T-cell (primary cell): ENCODE data around the gene PPM1M. TPM values are rescaled to one million over a fixed set of nuclear protein-coding genes. Genes with fewer than 3 reads are reported as not detected.

Experiments
- ATAC-seq, 4 experiments: fragments of 200-7000 bp in 3 of 4; fragments of 150-1000 bp in 1 of 4; cut with Tn5 transposase; replicated peaks in 1 of 4; 1 replicate in 3 of 4; 2 replicates in 1 of 4; pipeline ENCODE4 v1.10.0; 2021; ENCODE audit warnings: moderate library complexity in 3 of 4, mild to moderate bottlenecking in 2 of 4, moderate number of reproducible peaks in 1 of 4
- CTCF ChIA-PET, 2 donors: fragments of 300-600 bp; sonication (Branson Sonifier 250); formaldehyde crosslinking; loops; one replicate each; lab custom pipeline; 2022; ENCODE audit warnings: antibody characterized with exemption in 2 of 2; lab: Charles Lee
- POLR2A ChIA-PET, 2 donors: fragments of 300-600 bp; sonication (Branson Sonifier 250); formaldehyde crosslinking; loops; one replicate each; lab custom pipeline; 2022; ENCODE audit warnings: antibody characterized with exemption in 2 of 2; lab: Charles Lee
- DNase-seq, 35 experiments: peaks; one replicate each; pipeline versions ENCODE4 v3.0.0 to v3.0.0-alpha.2; 2013 to 2023
- H3K27ac ChIP-seq: one replicate; pipeline ENCODE4 v1.5.1; 2013; ENCODE audit warnings: low read length
- H3K27me3 ChIP-seq, 2 experiments: replicated peaks in 1 of 2; 1 replicate in 1 of 2; 2 replicates in 1 of 2; pipeline versions ENCODE4 v1.6.1 to v1.7.0; 2013; ENCODE audit warnings: low read length in 1 of 2, mixed read lengths in 1 of 2; ENCODE audit not compliant: control insufficient read depth in 2 of 2, insufficient read depth in 2 of 2; ENCODE audit errors: extremely low read depth in 1 of 2
- H3K36me3 ChIP-seq, 2 donors: 1 replicate in 1 of 2; 2 replicates in 1 of 2; pipeline versions ENCODE4 v1.6.1 to v1.7.0; 2013; ENCODE audit warnings: low read length in 1 of 2; ENCODE audit not compliant: control insufficient read depth in 2 of 2, insufficient read depth in 1 of 2; ENCODE audit errors: extremely low read depth in 1 of 2
- H3K4me1 ChIP-seq, 2 experiments: 1 replicate in 1 of 2; 2 replicates in 1 of 2; pipeline versions ENCODE4 v1.6.1 to v1.7.0; 2013; ENCODE audit warnings: low read length in 2 of 2, mixed read lengths in 1 of 2; ENCODE audit not compliant: insufficient read depth in 2 of 2, control insufficient read depth in 1 of 2; ENCODE audit errors: extremely low read depth in 1 of 2
- H3K4me3 ChIP-seq, 2 donors: 1 replicate in 1 of 2; 2 replicates in 1 of 2; pipeline versions ENCODE4 v1.5.1 to v1.7.0; 2013; ENCODE audit warnings: mild to moderate bottlenecking in 2 of 2, low read length in 1 of 2, moderate library complexity in 1 of 2; ENCODE audit not compliant: control insufficient read depth in 1 of 2; ENCODE audit errors: extremely low read depth in 1 of 2
- H3K9me3 ChIP-seq: 2 replicates; pipeline ENCODE4 v1.7.0; 2013
- H3K27ac Mint-ChIP-seq, 2 donors: one replicate each; pipeline ENCODE4 v1.8.0; 2020 to 2021; ENCODE audit warnings: mild to moderate bottlenecking in 2 of 2, mixed read lengths in 2 of 2
- H3K27me3 Mint-ChIP-seq, 2 donors: one replicate each; pipeline ENCODE4 v1.8.0; 2021 to 2022; ENCODE audit warnings: mixed read lengths in 2 of 2
- H3K36me3 Mint-ChIP-seq: one replicate; pipeline ENCODE4 v1.8.0; 2021; ENCODE audit warnings: mixed read lengths
- H3K4me1 Mint-ChIP-seq, 3 donors: one replicate each; pipeline ENCODE4 v1.8.0; 2020 to 2022; ENCODE audit warnings: mixed read lengths in 3 of 3, mild to moderate bottlenecking in 1 of 3
- H3K4me3 Mint-ChIP-seq, 3 donors: one replicate each; pipeline ENCODE4 v1.8.0; 2020 to 2022; ENCODE audit warnings: mild to moderate bottlenecking in 3 of 3, mixed read lengths in 3 of 3, moderate library complexity in 3 of 3
- H3K9me3 Mint-ChIP-seq, 3 donors: one replicate each; pipeline ENCODE4 v1.8.0; 2020 to 2022; ENCODE audit warnings: mixed read lengths in 3 of 3
- WGBS: methylation state at CpG from one replicate; pipeline ENCODE4 v1.1.5; 2013; ENCODE audit warnings: missing lambda C conversion rate; ENCODE audit not compliant: insufficient coverage; 5-methylcytosine and 5-hydroxymethylcytosine counted together
- total RNA-seq, 35 experiments: library from RNA in 6 of 35; stranded (reverse) in 6 of 35; fragments of 120-200 nt in 1 of 35; gene quantifications; one replicate each; pipeline versions ENCODE4 v1.2.1 to v1.2.4 and lab custom pipeline; 2013 to 2026

PPM1M gene
- total RNA-seq, 5 donors from 2014 or later (not counting 1 experiment from before 2014, with no cell fraction given) = 63.4 to 78.1 (median 73.4) TPM

DNA sequence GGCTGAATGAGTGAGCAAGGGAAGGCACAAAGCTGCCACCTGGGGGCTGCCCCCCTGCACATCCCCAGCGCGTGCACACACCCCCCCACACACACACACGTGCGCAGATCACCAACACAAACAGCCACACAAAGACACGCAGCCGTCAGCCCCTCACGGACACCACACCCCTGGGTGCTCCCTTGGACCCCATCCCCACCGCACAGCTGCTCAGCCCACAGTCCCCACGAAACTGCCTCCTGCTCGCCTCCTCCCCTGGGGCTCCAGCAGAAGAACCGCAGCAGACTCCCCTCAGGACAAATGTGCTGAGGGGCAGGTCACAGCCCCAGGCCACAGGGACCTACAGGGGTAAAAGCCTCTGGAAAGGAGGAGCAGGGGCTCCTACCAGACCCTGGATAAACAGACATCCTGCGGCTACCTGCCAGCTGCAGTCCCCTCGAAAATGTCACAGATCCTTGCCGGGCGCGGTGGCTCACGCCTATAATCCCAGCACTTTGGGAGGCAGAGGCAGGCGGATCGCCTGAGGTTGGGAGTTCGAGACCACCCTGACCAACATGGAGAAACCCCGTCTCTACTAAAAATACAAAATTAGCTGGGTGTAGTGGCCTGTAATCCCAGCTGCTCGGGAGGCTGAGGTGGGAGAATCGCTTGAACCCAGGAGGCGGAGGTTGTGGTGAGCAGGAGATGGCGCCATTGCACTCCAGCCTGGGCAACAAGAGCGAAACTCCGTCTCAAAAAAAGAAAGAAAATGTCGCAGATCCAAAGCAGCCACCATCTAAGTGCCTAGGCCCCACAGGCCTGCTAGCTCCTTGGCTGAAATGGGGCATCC, 13.1 kb upstream of the PPM1M start:
- ChIA-PET CTCF (interaction anchor here (0.6 to 3.4 kb wide), 6 partner anchors 12 to 870 kb away, joined by 3 to 36 read pairs (median 6); partner anchors contain the start of gene WDR82 (in 1 of the 2)), POLR2A (interaction anchor here in 1 of 2 donors (1.1 kb wide), 1 partner anchor 107 kb away, joined by 3 read pairs; no protein-coding TSS in a partner anchor)
- Mint-ChIP-seq H3K4me3 (peak overlapping the region in 1 of 3 donors; percentile 55), H3K9me3 (no peaks in the 10 kb centered on the region), H3K4me1 (peaks cover 53 to 65% (median 61%) of the 10 kb centered on the region in 3 donors), H3K27ac (peak overlapping the region; percentile 34 to 55), H3K36me3 (peaks cover 26% of the 10 kb centered on the region), H3K27me3 (no peaks in the 10 kb centered on the region)
- Histone ChIP-seq H3K27ac (peak overlapping the region; percentile 34), H3K4me3 (no peak overlapping the region), H3K9me3 (no peaks in the 10 kb centered on the region), H3K4me1 (peaks cover 19 to 67% of the 10 kb centered on the region in 2 experiments), H3K27me3 (no peaks in the 10 kb centered on the region), H3K36me3 (peaks cover 14 to 81% of the 10 kb centered on the region in 2 donors)
- 77% methylated on average over 20 of the region's 28 CpGs for WGBS
- ATAC-seq = peak in 1 of 4 experiments; percentile 28
- peak in 9 of 35 experiments; percentile 30 to 58 (median 42) for DNase-seq

DNA sequence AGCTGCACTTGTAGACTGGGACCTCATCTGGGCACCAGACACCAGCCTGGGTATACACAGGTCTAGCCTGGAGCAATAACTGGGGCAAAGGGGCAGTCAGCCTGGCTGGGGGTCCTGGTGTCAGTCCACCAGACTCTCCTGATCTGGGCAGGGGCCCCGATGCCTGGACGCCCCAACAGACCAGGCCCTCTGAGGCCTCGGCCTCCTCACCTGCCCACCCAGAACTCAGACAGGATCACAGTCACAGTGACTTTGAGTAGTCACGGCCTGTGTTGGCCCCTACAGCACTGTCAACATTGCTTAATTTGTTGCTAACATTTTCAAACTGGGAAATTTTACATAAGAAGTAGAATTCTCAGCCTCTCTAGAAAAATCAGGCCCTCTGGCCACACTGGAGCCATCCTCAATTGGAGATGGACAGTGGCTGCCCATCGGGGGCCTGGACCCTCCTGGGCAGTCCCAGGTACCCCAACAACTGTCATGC, 12.4 kb upstream of the PPM1M start:
- H3K4me1 ChIP-seq = peaks cover 26 to 74% of the 10 kb centered on the region in 2 experiments
- 96% methylated on average over 5 of the region's 5 CpGs for WGBS
- Mint-ChIP-seq H3K36me3 (peaks cover 26% of the 10 kb centered on the region), H3K27me3 (no peaks in the 10 kb centered on the region), H3K9me3 (no peaks in the 10 kb centered on the region), H3K4me3 (peak overlapping the region in 1 of 3 donors; percentile 55), H3K27ac (peak overlapping the region in 1 of 2 donors; percentile 48), H3K4me1 (peaks cover 55 to 69% (median 67%) of the 10 kb centered on the region in 3 donors)
- no peak overlapping the region for H3K4me3 ChIP-seq
- peak overlapping the region; percentile 34 for H3K27ac ChIP-seq
- ATAC-seq = no peak
- H3K9me3 ChIP-seq = no peaks in the 10 kb centered on the region
- peaks cover 14 to 82% of the 10 kb centered on the region in 2 donors for H3K36me3 ChIP-seq
- ChIA-PET CTCF (interaction anchor here in 1 of 2 donors (3.4 kb wide), 1 partner anchor 105 kb away, joined by 36 read pairs; no protein-coding TSS in a partner anchor), POLR2A (interaction anchor here in 1 of 2 donors (1.1 kb wide), 1 partner anchor 106 kb away, joined by 3 read pairs; no protein-coding TSS in a partner anchor)
- no peaks in the 10 kb centered on the region for H3K27me3 ChIP-seq
- DNase-seq = no peak

DNA sequence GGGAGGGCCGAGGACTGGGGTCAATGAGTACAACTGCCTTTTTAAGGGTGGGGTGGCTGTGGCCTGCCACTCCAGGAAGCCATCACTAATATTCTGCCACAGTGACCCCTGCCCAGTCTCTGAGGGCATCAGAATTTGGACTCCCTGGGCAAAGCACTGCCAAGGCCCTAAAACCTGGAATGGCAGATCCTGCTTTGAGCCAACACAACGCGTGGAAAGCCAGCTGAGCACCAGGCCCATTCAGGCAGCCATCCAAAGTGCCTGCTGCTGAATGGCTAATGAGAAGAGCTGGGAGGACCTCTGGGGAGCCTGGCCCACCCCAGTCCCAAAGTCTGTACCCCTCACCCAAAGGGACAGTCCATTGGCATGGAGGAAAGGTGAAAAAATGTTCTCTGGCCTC, 11.6 kb upstream of the PPM1M start:
- peaks cover 59 to 74% (median 71%) of the 10 kb centered on the region in 3 donors for H3K4me1 Mint-ChIP-seq
- peaks cover 14 to 74% of the 10 kb centered on the region in 2 donors for H3K36me3 ChIP-seq
- no peak overlapping the region for H3K4me3 ChIP-seq
- H3K9me3 Mint-ChIP-seq = no peaks in the 10 kb centered on the region
- ATAC-seq (no peak), DNase-seq (no peak)
- no peaks in the 10 kb centered on the region for H3K27me3 Mint-ChIP-seq
- peaks cover 26% of the 10 kb centered on the region for H3K36me3 Mint-ChIP-seq
- CTCF ChIA-PET = interaction anchor here (0.6 to 3.0 kb wide), 3 partner anchors 13 to 105 kb away, joined by 3 to 10 read pairs (median 6); no protein-coding TSS in a partner anchor
- H3K27ac ChIP-seq = no peak overlapping the region
- POLR2A ChIA-PET = no interaction called here
- peak overlapping the region in 1 of 3 donors; percentile 55 for H3K4me3 Mint-ChIP-seq
- H3K9me3 ChIP-seq = no peaks in the 10 kb centered on the region
- H3K4me1 ChIP-seq = peaks cover 31 to 78% of the 10 kb centered on the region in 2 experiments
- H3K27ac Mint-ChIP-seq = peak overlapping the region in 1 of 2 donors; percentile 44
- H3K27me3 ChIP-seq = no peaks in the 10 kb centered on the region
- WGBS = 100% methylated on average over 2 of the region's 3 CpGs

DNA sequence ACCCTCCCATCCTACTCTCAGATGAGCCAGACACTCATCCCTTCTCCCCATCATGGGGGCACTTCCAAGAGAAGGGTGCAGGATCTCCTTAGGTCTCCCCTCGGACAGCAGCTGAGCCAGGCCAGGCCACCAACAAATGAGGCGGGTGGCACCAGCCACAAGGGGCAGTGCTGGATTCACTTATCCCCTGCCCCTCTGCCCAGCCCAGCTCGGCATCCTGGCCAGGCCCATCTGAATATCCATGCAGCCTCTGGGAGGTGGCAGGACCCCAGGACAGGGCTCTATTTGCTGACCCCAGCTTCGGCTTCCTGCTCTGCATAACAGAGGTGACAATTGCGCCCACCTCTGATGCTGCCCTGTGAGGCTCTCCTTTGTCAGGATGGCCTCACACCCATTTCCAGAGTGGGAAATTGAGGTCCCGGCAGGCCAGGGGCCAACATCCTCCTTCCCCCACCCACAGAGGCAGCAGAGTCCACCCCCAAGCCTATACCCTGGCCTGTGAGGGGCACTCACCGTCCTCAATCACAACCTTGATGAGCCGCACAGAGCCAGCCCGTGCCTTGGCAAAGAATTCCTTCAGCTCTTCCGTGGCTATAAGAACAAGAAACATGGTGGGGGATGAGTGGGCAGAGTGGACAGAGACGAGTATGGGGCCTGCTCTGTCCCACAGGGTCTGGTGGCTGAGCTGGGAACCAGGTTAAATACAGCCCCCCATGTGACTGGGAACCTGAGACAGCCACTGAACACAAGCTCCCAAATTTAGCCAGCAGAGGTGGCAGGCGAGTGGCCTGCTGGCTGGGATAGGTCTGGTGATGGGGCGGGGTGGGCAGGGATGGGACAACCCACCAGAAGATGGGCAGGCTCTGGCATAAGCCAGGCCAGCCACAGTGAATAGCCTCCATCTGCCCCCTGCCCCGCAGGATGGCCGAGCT, 10.8 kb upstream of the PPM1M start:
- Mint-ChIP-seq H3K9me3 (no peaks in the 10 kb centered on the region), H3K4me1 (peaks cover 66 to 80% (median 74%) of the 10 kb centered on the region in 3 donors), H3K36me3 (peaks cover 26% of the 10 kb centered on the region), H3K27me3 (no peaks in the 10 kb centered on the region), H3K4me3 (peak overlapping the region in 1 of 3 donors; percentile 55), H3K27ac (peak overlapping the region; percentile 44 to 57)
- H3K27me3 ChIP-seq = no peaks in the 10 kb centered on the region
- WGBS = 95% methylated on average over 15 of the region's 15 CpGs
- DNase-seq (no peak), ATAC-seq (no peak)
- ChIA-PET CTCF (interaction anchor here (0.6 to 3.0 kb wide), 4 partner anchors 14 to 104 kb away, joined by 3 to 10 read pairs (median 5); no protein-coding TSS in a partner anchor), POLR2A (interaction anchor here in 1 of 2 donors (0.5 kb wide), 1 partner anchor 18 kb away, joined by 3 read pairs; no protein-coding TSS in a partner anchor)
- H3K9me3 ChIP-seq = no peaks in the 10 kb centered on the region
- no peak overlapping the region for H3K4me3 ChIP-seq
- H3K36me3 ChIP-seq = peaks cover 8 to 65% of the 10 kb centered on the region in 2 donors
- H3K4me1 ChIP-seq = peaks cover 33 to 82% of the 10 kb centered on the region in 2 experiments
- no peak overlapping the region for H3K27ac ChIP-seq

DNA sequence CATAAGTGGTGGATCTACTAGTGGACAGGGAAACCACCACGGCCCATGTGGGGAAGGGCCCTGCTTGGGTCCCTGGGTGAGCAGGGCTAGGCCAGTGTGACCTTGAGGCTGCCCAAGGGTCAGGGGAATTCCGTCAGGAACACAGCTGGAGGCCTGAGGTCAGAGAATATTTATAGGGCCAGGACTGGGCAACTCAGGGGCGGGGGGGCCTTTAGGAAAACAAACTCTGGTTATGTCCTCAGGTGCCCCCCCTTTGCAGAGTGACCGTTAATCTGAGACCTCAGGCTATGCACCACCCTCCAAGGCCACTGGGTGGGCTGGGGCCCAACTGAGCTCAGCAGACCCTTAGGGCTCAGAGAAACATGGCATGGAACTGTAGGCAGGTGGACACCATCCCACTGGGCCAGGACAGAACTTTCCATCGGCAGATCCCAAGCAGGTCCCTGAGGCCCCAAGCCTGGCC, 9.1 kb upstream of the PPM1M start:
- no peak overlapping the region for H3K27ac ChIP-seq
- H3K27me3 Mint-ChIP-seq = no peaks in the 10 kb centered on the region
- peaks cover 4 to 49% of the 10 kb centered on the region in 2 donors for H3K36me3 ChIP-seq
- H3K4me1 ChIP-seq = peaks cover 48 to 90% of the 10 kb centered on the region in 2 experiments
- no peaks in the 10 kb centered on the region for H3K9me3 Mint-ChIP-seq
- WGBS = 96% methylated on average over 5 of the region's 5 CpGs
- H3K36me3 Mint-ChIP-seq = peaks cover 15% of the 10 kb centered on the region
- H3K9me3 ChIP-seq = no peaks in the 10 kb centered on the region
- DNase-seq (no peak), ATAC-seq (no peak)
- peaks cover 80 to 87% (median 83%) of the 10 kb centered on the region in 3 donors for H3K4me1 Mint-ChIP-seq
- CTCF ChIA-PET = interaction anchor here (0.6 to 3.0 kb wide), 2 partner anchors 101 to 103 kb away, joined by 3 to 10 read pairs; no protein-coding TSS in a partner anchor
- H3K27me3 ChIP-seq = no peaks in the 10 kb centered on the region
- peak overlapping the region in 2 of 3 donors; percentile 31 to 97 for H3K4me3 Mint-ChIP-seq
- H3K4me3 ChIP-seq = no peak overlapping the region
- peak overlapping the region; percentile 44 to 86 for H3K27ac Mint-ChIP-seq
- POLR2A ChIA-PET = no interaction called here
